HG03439 (cell line): ENCODE data around the gene DNAAF1.
"Not testable (repeated sequence)": the region's sequence is repeated elsewhere in the genome, so short reads cannot be mapped to it uniquely, and the experiment has no call there.

Experiments
- ATAC-seq: cut with Tn5 transposase; IDR thresholded peaks from one replicate; pipeline ENCODE4 v1.9.1; 2021; ENCODE audit warnings: mild to moderate bottlenecking, moderate library complexity; ENCODE audit not compliant: unreplicated experiment

DNAAF1 gene

GRCh38 chr16:84205123-84205522 is 60.0 kb downstream of the DNAAF1 start:
- not testable (repeated sequence) for ATAC-seq

DNA sequence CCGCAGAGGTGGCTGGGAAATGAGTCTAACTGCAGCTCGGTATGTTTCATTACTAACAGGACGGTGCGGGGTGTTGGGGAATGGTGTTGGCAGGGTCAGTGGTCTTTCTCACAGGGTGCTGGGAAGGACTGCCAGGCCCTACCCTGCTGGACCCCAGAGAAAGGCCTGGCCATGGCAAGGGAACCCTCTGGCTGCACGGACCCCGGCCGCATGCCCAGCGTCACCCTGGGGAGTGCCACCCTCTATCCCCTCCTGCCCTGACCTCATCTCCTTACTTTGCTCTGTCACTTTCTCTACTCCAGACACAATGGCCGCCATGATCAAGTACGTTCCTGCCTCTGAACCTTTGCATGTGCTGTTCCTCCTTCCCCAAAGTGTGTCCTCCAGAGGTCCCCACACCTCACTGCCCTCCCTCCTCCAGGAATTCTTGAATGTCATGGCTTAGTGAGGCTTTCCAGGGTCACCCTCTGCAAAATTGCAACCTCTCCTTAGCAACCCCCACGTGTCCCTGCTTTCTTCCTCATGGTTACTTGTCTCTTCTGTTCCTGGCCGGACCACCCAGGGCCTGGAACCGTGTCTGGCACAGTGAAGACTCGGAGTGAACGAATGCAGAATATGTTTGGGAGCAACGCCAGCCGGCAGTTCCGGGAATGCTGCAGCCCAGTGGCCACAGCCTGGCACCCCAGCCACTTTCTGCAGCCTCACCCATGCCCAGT is 61.0 kb downstream of the DNAAF1 start:
- no peak for ATAC-seq

GRCh38 chr16:84207251-84207650 is 62.1 kb downstream of the DNAAF1 start:
- no peak for ATAC-seq

DNA sequence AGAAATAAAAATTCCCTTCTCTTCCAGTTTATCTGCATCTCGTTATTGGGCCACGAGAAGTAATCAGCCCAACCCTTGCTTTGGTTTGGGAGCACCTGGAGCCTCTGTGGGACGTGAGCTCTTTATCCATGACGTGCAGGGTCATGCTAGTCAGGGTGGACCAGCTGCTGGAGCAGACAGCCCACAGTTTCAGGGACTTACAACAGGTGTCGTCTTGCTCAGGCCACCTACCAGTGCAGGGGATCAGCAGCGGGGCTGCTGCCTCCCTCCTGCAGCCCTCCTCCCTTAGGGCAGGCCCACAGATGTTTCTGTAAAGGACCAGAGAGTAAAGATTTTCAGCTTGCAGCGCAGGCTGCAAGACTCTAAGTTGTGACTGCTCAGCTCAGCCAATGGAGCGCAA is 62.8 kb downstream of the DNAAF1 start:
- no peak for ATAC-seq

- ATAC-seq, result no peak
These were observed 64.9 kb downstream of the DNAAF1 start for GRCh38 chr16:84209989-84210388.

DNA sequence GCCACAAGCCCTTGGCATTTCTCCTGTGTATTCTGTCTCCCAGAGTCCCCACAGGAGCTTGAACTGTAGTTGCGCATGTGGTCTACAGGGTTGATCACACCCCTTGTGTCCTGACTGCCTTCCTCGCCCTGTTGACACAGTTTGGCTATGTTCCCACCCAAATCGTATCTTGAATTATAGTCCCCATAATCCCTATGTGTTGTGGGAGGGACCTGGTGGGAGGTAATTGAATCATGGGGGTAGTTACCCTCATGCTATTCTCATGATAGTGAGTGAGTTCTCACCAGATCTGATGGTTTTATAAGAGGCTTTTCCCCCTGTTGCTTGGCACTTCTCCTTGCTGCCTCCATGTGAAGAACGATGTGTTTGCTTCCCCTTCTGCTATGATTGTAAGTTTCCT is 67.0 kb downstream of the DNAAF1 start:
- no peak for ATAC-seq

DNA sequence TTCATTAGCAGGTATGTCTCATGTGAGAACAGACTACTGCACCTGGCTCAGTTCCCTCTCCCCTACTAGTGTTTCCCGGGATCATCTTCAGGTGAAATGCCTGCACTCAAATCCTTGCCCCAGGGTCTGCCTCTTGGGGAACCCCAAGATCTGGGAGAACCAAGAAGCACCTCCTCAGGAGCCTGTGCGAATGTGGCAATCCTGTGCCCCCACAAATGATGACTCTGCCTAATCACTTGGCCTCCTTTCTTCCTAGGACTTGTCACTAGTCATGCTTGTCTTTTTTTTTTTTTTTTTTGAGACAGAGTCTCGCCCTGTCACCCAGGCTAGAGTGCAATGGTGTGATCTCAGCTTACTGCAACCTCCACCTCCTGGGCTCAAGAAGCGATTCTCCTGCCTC is 67.5 kb downstream of the DNAAF1 start:
- ATAC-seq, result no peak

- ATAC-seq, result no peak
These were observed 69.5 kb downstream of the DNAAF1 start for GRCh38 chr16:84214451-84215066.

- no peak for ATAC-seq
These were observed 70.4 kb downstream of the DNAAF1 start for GRCh38 chr16:84215531-84215930.

GRCh38 chr16:84216144-84216543 is 71.0 kb downstream of the DNAAF1 start:
- not testable (repeated sequence) for ATAC-seq

DNA sequence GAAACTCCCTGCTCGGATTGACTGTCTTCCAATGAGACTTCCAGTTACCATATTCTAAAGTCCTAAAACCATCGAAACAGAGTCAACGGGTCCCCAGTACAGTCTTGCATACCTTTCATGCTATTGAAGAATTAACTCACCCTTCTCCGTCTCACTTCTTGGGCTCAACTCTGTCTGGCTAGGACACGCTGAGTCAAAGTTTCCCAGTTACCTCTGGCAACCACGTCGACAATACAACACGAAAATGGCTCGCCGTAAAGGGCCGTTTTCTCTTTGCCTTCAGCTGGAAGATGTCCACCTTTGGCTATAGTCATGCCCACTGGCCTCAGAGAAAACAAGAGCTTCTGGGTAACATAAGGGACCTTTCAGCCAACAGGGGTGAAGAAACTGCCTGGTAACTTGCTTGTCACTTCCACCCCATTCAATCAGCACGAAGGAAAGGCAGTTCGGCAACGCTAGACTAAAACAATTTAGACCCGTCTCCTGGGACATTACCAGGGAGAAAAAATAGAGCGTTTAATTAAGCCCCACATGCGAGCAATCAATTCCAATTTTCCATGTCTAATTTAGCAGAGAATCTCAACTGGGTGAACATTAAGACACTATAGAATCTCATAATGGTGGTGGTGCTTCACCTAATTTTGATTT is 73.2 kb downstream of the DNAAF1 start:
- ATAC-seq, result no peak

GRCh38 chr16:84218956-84219355 is 73.8 kb downstream of the DNAAF1 start:
- ATAC-seq, result no peak

- ATAC-seq, result no peak
These were observed 75.7 kb downstream of the DNAAF1 start for GRCh38 chr16:84220851-84221250.

GRCh38 chr16:84223456-84223855 is 78.3 kb downstream of the DNAAF1 start:
- ATAC-seq, result no peak

DNA sequence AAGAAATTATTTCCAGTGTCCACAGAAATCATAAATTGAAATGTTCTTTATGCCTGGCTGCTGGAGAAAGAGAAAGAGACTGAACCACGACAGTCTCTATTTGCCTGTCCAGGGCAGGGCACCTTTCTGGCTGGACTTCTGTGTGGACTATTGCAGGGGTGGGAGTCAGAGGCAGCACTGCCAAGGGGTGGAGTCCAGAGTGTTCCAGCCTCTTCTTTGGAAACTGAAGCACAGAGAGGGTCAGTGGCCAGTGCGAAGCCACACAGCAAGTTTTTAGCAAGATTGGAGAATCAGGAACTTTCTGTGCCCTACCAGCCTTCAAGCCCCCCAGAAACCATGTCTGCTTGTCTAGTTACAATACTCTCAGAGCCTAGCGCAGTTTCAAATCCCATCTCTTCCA is 79.4 kb downstream of the DNAAF1 start:
- no peak for ATAC-seq

DNA sequence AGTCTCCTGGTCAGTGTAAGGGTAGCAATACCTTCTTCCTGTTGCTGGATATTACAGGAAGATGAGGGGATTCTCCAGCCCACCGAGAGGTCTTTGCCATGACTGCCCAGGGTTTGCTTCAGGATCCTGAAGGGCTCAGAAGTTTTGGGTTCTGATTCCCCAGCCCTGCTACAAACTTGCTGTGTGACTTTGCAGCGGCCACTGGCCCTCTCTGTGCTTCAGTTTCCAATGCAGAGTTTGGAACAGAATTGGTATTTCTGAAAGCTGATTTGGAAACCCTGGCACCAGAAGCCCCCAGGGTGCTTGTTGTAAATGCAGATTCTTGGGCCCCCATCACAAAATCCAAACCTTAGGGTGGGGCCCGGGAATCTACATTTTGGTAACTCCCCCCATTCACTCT is 80.0 kb downstream of the DNAAF1 start:
- ATAC-seq, result no peak

- no peak for ATAC-seq
These were observed 80.5 kb downstream of the DNAAF1 start for GRCh38 chr16:84225571-84225970.

GRCh38 chr16:84226026-84226425 is 80.9 kb downstream of the DNAAF1 start:
- no peak for ATAC-seq
